WTC11 (cell line): Measurements from ENCODE around the gene SDHAF4. TPM values are rescaled to one million over a fixed set of nuclear protein-coding genes. Genes with fewer than 3 reads are reported as not detected.

Experiments
- ATAC-seq: fragments of 200-7000 bp; cut with Tn5 transposase; 2 replicates; pipeline ENCODE4 v1.10.0; 2021; ENCODE audit warnings: mild to moderate bottlenecking, moderate library complexity
- CTCF ChIA-PET: fragments of 300-600 bp; sonication (Branson Sonifier 250); formaldehyde crosslinking; loops from one replicate; lab custom pipeline; 2021; ENCODE audit warnings: antibody characterized with exemption; lab: Charles Lee
- POLR2A ChIA-PET: fragments of 350-600 bp; sonication (Branson Sonifier 250); formaldehyde crosslinking; loops from one replicate; lab custom pipeline; 2021; ENCODE audit warnings: antibody characterized with exemption; lab: Charles Lee
- DNase-seq: peaks from one replicate; pipeline ENCODE4 v3.0.0; 2021; ENCODE audit warnings: low spot score
- H3K27ac Mint-ChIP-seq: 2 replicates; pipeline ENCODE4 v1.8.0; 2021; ENCODE audit warnings: mixed read lengths
- H3K27me3 Mint-ChIP-seq: 2 replicates; pipeline ENCODE4 v1.8.0; 2021; ENCODE audit warnings: low read depth, mild to moderate bottlenecking, moderate library complexity, mixed read lengths
- H3K36me3 Mint-ChIP-seq: 2 replicates; pipeline ENCODE4 v1.8.0; 2021; ENCODE audit warnings: mixed read lengths
- H3K4me1 Mint-ChIP-seq: 2 replicates; pipeline ENCODE4 v1.8.0; 2022; ENCODE audit warnings: mixed read lengths
- H3K4me3 Mint-ChIP-seq: 2 replicates; pipeline ENCODE4 v1.8.0; 2021; ENCODE audit warnings: mild to moderate bottlenecking, moderate library complexity, mixed read lengths
- H3K9me3 Mint-ChIP-seq: 2 replicates; pipeline ENCODE4 v1.8.0; 2021; ENCODE audit warnings: mixed read lengths
- IRF2 ChIP-seq: sonication (generic); formaldehyde crosslinking; IDR thresholded peaks from 2 replicates; pipeline ENCODE4 v1.8.0; 2022; ENCODE audit warnings: low read depth, missing genetic modification reagents, borderline replicate concordance
- JUN ChIP-seq: sonication (generic); formaldehyde crosslinking; IDR thresholded peaks from 2 replicates; pipeline ENCODE4 v1.8.0; 2023; ENCODE audit warnings: mild to moderate bottlenecking, missing genetic modification reagents
- KAT7 ChIP-seq: sonication (generic); formaldehyde crosslinking; IDR thresholded peaks from 2 replicates; pipeline ENCODE4 v1.8.1; 2023; ENCODE audit warnings: missing genetic modification reagents, mild to moderate bottlenecking, borderline replicate concordance
- MXD4 ChIP-seq: fragments of 250-450 bp; sonication (Bioruptor Pico); IDR thresholded peaks from 2 replicates; pipeline ENCODE4 v1.8.0; 2021; ENCODE audit warnings: mild to moderate bottlenecking, moderate library complexity, borderline replicate concordance
- PRRX2 ChIP-seq: fragments of 250-450 bp; sonication (Bioruptor Pico); IDR thresholded peaks from 2 replicates; pipeline ENCODE4 v1.8.0; 2021; ENCODE audit warnings: mild to moderate bottlenecking
- SMAD3 ChIP-seq: sonication (generic); formaldehyde crosslinking; IDR thresholded peaks from 2 replicates; pipeline ENCODE4 v1.8.0; 2022; ENCODE audit warnings: missing genetic modification reagents, mild to moderate bottlenecking, borderline replicate concordance
- SMAD4 ChIP-seq: sonication (generic); formaldehyde crosslinking; IDR thresholded peaks from 2 replicates; pipeline ENCODE4 v1.8.0; 2022; ENCODE audit warnings: mild to moderate bottlenecking, missing genetic modification reagents
- TEAD1 ChIP-seq: sonication (generic); formaldehyde crosslinking; IDR thresholded peaks from 2 replicates; pipeline ENCODE4 v1.8.0; 2022; ENCODE audit warnings: mild to moderate bottlenecking, missing genetic modification reagents
- ZNF121 ChIP-seq: sonication (generic); formaldehyde crosslinking; IDR thresholded peaks from 2 replicates; pipeline ENCODE4 v1.8.0; 2023; ENCODE audit warnings: missing genetic modification reagents
- total RNA-seq: library from RNA; stranded (reverse); gene quantifications from 3 replicates; pipeline ENCODE4 v1.2.3, GENCODE V29; 2021
- TF ChIP-seq, protein P1 (sequence below): sonication (generic); formaldehyde crosslinking; IDR thresholded peaks from 2 replicates; pipeline ENCODE4 v1.8.1; 2022; ENCODE audit warnings: mild to moderate bottlenecking, missing genetic modification reagents, moderate library complexity, borderline replicate concordance
- TF ChIP-seq, protein P2 (sequence below): fragments of 250-450 bp; sonication (Bioruptor Pico); IDR thresholded peaks from 2 replicates; pipeline ENCODE4 v1.9.0; 2021; ENCODE audit warnings: mild to moderate bottlenecking, borderline replicate concordance
- TF ChIP-seq, protein P3 (sequence below): sonication (generic); formaldehyde crosslinking; IDR thresholded peaks from 2 replicates; pipeline ENCODE4 v1.8.0; 2022; ENCODE audit warnings: missing genetic modification reagents
- TF ChIP-seq, protein P4 (sequence below): sonication (generic); formaldehyde crosslinking; IDR thresholded peaks from 2 replicates; pipeline ENCODE4 v1.8.1; 2023; ENCODE audit warnings: mild to moderate bottlenecking, missing genetic modification reagents, borderline replicate concordance
- TF ChIP-seq, protein P5 (sequence below): fragments of 250-450 bp; sonication (Bioruptor Pico); IDR thresholded peaks from 2 replicates; pipeline ENCODE4 v1.9.0; 2021; ENCODE audit warnings: mild to moderate bottlenecking
- TF ChIP-seq, protein P6 (sequence below): fragments of 200-600 bp; IDR thresholded peaks from 2 replicates; pipeline ENCODE4 v1.8.0; 2022; ENCODE audit warnings: antibody characterized with exemption

The SDHAF4 gene
- total RNA-seq, 1 experiment from 2014 or later = 23.1 TPM

DNA sequence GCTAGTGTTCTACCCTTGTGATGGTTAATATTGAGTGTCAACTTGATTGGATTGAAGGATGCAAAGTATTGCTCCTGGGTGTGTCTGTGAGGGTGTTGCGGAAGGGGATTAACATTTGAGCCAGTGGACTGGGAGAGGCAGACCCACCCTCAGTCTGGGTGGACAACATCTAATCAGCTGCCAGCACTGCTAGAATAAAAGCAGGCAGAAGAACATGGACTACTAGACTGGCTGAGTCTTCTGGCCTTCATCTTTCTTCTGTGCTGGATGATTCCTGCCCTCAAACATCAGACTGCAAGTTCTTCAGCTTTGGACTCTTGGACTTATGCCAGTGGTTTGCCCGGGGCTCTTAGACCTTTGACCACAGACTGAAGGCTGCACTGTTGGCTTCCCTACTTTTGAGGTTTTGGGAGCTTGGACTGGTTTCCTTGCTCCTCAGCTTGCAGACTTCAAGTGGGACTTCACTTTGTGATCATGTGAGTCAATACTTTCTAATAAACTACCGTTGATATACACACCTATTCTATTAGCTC is 50.1 kb downstream of the SDHAF4 start:
- Mint-ChIP-seq H3K4me1 (no peaks in the 10 kb centered on the region), H3K36me3 (no peaks in the 10 kb centered on the region), H3K27ac (no peak overlapping the region), H3K4me3 (no peak overlapping the region), H3K27me3 (no peaks in the 10 kb centered on the region), H3K9me3 (no peaks in the 10 kb centered on the region; the same call in 1 of the 2 replicates)
- ChIA-PET CTCF (no interaction called here), POLR2A (no interaction called here)
- TF ChIP-seq, protein P1, sequence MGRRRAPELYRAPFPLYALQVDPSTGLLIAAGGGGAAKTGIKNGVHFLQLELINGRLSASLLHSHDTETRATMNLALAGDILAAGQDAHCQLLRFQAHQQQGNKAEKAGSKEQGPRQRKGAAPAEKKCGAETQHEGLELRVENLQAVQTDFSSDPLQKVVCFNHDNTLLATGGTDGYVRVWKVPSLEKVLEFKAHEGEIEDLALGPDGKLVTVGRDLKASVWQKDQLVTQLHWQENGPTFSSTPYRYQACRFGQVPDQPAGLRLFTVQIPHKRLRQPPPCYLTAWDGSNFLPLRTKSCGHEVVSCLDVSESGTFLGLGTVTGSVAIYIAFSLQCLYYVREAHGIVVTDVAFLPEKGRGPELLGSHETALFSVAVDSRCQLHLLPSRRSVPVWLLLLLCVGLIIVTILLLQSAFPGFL (CRISPR knock-in tag) = no peak
- no peak for TF ChIP-seq IRF2
- TF ChIP-seq, protein P2, sequence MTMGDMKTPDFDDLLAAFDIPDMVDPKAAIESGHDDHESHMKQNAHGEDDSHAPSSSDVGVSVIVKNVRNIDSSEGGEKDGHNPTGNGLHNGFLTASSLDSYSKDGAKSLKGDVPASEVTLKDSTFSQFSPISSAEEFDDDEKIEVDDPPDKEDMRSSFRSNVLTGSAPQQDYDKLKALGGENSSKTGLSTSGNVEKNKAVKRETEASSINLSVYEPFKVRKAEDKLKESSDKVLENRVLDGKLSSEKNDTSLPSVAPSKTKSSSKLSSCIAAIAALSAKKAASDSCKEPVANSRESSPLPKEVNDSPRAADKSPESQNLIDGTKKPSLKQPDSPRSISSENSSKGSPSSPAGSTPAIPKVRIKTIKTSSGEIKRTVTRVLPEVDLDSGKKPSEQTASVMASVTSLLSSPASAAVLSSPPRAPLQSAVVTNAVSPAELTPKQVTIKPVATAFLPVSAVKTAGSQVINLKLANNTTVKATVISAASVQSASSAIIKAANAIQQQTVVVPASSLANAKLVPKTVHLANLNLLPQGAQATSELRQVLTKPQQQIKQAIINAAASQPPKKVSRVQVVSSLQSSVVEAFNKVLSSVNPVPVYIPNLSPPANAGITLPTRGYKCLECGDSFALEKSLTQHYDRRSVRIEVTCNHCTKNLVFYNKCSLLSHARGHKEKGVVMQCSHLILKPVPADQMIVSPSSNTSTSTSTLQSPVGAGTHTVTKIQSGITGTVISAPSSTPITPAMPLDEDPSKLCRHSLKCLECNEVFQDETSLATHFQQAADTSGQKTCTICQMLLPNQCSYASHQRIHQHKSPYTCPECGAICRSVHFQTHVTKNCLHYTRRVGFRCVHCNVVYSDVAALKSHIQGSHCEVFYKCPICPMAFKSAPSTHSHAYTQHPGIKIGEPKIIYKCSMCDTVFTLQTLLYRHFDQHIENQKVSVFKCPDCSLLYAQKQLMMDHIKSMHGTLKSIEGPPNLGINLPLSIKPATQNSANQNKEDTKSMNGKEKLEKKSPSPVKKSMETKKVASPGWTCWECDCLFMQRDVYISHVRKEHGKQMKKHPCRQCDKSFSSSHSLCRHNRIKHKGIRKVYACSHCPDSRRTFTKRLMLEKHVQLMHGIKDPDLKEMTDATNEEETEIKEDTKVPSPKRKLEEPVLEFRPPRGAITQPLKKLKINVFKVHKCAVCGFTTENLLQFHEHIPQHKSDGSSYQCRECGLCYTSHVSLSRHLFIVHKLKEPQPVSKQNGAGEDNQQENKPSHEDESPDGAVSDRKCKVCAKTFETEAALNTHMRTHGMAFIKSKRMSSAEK (CRISPR knock-in tag) = no peak
- no peak for TF ChIP-seq ZNF121 (CRISPR knock-in tag)
- DNase-seq (no peak), ATAC-seq (no peak)

DNA sequence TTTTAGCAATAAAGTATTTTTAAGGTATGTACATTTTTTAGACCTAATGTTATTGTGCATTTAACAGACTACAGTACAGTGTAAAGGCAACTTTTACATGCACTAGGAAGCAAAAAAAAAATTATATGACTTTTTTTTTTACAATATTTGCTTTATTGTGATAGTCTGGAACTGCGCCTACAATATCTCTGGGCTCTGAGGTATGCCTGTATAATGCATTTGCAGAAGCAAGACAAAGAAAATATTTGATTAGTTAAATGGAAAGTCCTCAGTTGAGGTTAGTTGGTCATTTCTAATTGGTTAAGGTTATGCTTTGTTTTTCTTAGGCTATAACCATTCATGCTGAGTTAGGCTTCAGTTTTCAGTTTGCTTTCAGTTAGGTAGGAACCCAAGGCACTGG is 54.0 kb downstream of the SDHAF4 start:
- no peaks in the 10 kb centered on the region for H3K36me3 Mint-ChIP-seq
- ATAC-seq = no peak
- no peak overlapping the region for H3K27ac Mint-ChIP-seq
- POLR2A ChIA-PET = no interaction called here
- no peaks in the 10 kb centered on the region for H3K4me1 Mint-ChIP-seq
- no peaks in the 10 kb centered on the region for H3K27me3 Mint-ChIP-seq
- H3K9me3 Mint-ChIP-seq = peaks cover 13% of the 10 kb centered on the region
- H3K4me3 Mint-ChIP-seq = no peak overlapping the region
- CTCF ChIA-PET = no interaction called here
- DNase-seq = no peak
- no peak for TF ChIP-seq TEAD1 (CRISPR knock-in tag)
- TF ChIP-seq, protein P1 (CRISPR knock-in tag) = no peak
- no peak for TF ChIP-seq JUN (CRISPR knock-in tag)
- TF ChIP-seq, protein P3, sequence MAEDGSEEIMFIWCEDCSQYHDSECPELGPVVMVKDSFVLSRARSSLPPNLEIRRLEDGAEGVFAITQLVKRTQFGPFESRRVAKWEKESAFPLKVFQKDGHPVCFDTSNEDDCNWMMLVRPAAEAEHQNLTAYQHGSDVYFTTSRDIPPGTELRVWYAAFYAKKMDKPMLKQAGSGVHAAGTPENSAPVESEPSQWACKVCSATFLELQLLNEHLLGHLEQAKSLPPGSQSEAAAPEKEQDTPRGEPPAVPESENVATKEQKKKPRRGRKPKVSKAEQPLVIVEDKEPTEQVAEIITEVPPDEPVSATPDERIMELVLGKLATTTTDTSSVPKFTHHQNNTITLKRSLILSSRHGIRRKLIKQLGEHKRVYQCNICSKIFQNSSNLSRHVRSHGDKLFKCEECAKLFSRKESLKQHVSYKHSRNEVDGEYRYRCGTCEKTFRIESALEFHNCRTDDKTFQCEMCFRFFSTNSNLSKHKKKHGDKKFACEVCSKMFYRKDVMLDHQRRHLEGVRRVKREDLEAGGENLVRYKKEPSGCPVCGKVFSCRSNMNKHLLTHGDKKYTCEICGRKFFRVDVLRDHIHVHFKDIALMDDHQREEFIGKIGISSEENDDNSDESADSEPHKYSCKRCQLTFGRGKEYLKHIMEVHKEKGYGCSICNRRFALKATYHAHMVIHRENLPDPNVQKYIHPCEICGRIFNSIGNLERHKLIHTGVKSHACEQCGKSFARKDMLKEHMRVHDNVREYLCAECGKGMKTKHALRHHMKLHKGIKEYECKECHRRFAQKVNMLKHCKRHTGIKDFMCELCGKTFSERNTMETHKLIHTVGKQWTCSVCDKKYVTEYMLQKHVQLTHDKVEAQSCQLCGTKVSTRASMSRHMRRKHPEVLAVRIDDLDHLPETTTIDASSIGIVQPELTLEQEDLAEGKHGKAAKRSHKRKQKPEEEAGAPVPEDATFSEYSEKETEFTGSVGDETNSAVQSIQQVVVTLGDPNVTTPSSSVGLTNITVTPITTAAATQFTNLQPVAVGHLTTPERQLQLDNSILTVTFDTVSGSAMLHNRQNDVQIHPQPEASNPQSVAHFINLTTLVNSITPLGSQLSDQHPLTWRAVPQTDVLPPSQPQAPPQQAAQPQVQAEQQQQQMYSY (CRISPR knock-in tag) = no peak
- no peak for TF ChIP-seq SMAD3
- TF ChIP-seq, protein P4, sequence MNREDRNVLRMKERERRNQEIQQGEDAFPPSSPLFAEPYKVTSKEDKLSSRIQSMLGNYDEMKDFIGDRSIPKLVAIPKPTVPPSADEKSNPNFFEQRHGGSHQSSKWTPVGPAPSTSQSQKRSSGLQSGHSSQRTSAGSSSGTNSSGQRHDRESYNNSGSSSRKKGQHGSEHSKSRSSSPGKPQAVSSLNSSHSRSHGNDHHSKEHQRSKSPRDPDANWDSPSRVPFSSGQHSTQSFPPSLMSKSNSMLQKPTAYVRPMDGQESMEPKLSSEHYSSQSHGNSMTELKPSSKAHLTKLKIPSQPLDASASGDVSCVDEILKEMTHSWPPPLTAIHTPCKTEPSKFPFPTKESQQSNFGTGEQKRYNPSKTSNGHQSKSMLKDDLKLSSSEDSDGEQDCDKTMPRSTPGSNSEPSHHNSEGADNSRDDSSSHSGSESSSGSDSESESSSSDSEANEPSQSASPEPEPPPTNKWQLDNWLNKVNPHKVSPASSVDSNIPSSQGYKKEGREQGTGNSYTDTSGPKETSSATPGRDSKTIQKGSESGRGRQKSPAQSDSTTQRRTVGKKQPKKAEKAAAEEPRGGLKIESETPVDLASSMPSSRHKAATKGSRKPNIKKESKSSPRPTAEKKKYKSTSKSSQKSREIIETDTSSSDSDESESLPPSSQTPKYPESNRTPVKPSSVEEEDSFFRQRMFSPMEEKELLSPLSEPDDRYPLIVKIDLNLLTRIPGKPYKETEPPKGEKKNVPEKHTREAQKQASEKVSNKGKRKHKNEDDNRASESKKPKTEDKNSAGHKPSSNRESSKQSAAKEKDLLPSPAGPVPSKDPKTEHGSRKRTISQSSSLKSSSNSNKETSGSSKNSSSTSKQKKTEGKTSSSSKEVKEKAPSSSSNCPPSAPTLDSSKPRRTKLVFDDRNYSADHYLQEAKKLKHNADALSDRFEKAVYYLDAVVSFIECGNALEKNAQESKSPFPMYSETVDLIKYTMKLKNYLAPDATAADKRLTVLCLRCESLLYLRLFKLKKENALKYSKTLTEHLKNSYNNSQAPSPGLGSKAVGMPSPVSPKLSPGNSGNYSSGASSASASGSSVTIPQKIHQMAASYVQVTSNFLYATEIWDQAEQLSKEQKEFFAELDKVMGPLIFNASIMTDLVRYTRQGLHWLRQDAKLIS (CRISPR knock-in tag) = no peak
- no peak for TF ChIP-seq MXD4 (CRISPR knock-in tag)
- TF ChIP-seq, protein P5, sequence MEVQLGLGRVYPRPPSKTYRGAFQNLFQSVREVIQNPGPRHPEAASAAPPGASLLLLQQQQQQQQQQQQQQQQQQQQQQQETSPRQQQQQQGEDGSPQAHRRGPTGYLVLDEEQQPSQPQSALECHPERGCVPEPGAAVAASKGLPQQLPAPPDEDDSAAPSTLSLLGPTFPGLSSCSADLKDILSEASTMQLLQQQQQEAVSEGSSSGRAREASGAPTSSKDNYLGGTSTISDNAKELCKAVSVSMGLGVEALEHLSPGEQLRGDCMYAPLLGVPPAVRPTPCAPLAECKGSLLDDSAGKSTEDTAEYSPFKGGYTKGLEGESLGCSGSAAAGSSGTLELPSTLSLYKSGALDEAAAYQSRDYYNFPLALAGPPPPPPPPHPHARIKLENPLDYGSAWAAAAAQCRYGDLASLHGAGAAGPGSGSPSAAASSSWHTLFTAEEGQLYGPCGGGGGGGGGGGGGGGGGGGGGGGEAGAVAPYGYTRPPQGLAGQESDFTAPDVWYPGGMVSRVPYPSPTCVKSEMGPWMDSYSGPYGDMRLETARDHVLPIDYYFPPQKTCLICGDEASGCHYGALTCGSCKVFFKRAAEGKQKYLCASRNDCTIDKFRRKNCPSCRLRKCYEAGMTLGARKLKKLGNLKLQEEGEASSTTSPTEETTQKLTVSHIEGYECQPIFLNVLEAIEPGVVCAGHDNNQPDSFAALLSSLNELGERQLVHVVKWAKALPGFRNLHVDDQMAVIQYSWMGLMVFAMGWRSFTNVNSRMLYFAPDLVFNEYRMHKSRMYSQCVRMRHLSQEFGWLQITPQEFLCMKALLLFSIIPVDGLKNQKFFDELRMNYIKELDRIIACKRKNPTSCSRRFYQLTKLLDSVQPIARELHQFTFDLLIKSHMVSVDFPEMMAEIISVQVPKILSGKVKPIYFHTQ (CRISPR knock-in tag) = no peak
- no peak for TF ChIP-seq PRRX2 (CRISPR knock-in tag)
- TF ChIP-seq, protein P6, sequence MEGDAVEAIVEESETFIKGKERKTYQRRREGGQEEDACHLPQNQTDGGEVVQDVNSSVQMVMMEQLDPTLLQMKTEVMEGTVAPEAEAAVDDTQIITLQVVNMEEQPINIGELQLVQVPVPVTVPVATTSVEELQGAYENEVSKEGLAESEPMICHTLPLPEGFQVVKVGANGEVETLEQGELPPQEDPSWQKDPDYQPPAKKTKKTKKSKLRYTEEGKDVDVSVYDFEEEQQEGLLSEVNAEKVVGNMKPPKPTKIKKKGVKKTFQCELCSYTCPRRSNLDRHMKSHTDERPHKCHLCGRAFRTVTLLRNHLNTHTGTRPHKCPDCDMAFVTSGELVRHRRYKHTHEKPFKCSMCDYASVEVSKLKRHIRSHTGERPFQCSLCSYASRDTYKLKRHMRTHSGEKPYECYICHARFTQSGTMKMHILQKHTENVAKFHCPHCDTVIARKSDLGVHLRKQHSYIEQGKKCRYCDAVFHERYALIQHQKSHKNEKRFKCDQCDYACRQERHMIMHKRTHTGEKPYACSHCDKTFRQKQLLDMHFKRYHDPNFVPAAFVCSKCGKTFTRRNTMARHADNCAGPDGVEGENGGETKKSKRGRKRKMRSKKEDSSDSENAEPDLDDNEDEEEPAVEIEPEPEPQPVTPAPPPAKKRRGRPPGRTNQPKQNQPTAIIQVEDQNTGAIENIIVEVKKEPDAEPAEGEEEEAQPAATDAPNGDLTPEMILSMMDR = no peak
- TF ChIP-seq ZNF121 (CRISPR knock-in tag) = no peak
- TF ChIP-seq KAT7 (CRISPR knock-in tag) = no peak
- TF ChIP-seq SMAD4 = no peak
